Loucy (cell line): ENCODE results near the gene SEMA3D.

Source experiments
- EZH2phosphoT487 ChIP-seq: fragments of 200-600 bp; IDR thresholded peaks from 2 replicates; pipeline ENCODE4 v1.6.1; 2018; ENCODE audit warnings: antibody characterized with exemption, mild to moderate bottlenecking, moderate library complexity, borderline replicate concordance
- TF ChIP-seq, protein P1 (sequence below): fragments of 200-600 bp; sonication (generic); conservative IDR thresholded peaks from 2 replicates; pipeline ENCODE4 v1.5.1; 2014; ENCODE audit warnings: mild to moderate bottlenecking, antibody characterized with exemption, low read length

- TF ChIP-seq, protein P1, sequence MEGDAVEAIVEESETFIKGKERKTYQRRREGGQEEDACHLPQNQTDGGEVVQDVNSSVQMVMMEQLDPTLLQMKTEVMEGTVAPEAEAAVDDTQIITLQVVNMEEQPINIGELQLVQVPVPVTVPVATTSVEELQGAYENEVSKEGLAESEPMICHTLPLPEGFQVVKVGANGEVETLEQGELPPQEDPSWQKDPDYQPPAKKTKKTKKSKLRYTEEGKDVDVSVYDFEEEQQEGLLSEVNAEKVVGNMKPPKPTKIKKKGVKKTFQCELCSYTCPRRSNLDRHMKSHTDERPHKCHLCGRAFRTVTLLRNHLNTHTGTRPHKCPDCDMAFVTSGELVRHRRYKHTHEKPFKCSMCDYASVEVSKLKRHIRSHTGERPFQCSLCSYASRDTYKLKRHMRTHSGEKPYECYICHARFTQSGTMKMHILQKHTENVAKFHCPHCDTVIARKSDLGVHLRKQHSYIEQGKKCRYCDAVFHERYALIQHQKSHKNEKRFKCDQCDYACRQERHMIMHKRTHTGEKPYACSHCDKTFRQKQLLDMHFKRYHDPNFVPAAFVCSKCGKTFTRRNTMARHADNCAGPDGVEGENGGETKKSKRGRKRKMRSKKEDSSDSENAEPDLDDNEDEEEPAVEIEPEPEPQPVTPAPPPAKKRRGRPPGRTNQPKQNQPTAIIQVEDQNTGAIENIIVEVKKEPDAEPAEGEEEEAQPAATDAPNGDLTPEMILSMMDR: no peak
- TF ChIP-seq EZH2phosphoT487: no peak
Measured at GRCh38 chr7:85094046-85094725, 92.7 kb downstream of the SEMA3D start.
